Fibroblast of lung (primary cell): ENCODE data around the gene SMAD4. TPM values are rescaled to one million over a fixed set of nuclear protein-coding genes. Genes with fewer than 3 reads are reported as not detected.
"Not testable (repeated sequence)": the region's sequence is repeated elsewhere in the genome, so short reads cannot be mapped to it uniquely, and the experiment has no call there.

ENCODE experiments used
- DNase-seq, 2 donors: peaks; one replicate each; pipeline versions ENCODE4 v3.0.0 to v3.0.0-alpha.2; 2010; ENCODE audit warnings: low read depth in 2 of 2
- H2AFZ ChIP-seq: 2 replicates; pipeline ENCODE4 v1.5.1; 2012; ENCODE audit warnings: low read length, control low read depth, inconsistent platforms
- H3K27ac ChIP-seq: 2 replicates; pipeline ENCODE4 v1.5.1; 2011; ENCODE audit warnings: low read length, control low read depth; ENCODE audit not compliant: insufficient read depth
- H3K27me3 ChIP-seq: 2 replicates; pipeline ENCODE4 v1.5.1; 2011; ENCODE audit warnings: mild to moderate bottlenecking, low read length; ENCODE audit not compliant: control insufficient read depth, insufficient read depth
- H3K36me3 ChIP-seq: 2 replicates; pipeline ENCODE4 v1.5.1; 2011; ENCODE audit warnings: low read length; ENCODE audit not compliant: control insufficient read depth, insufficient read depth
- H3K4me1 ChIP-seq: 2 replicates; pipeline ENCODE4 v1.5.1; 2011; ENCODE audit warnings: low read length; ENCODE audit not compliant: control insufficient read depth, insufficient read depth; ENCODE audit errors: extremely low read depth
- H3K4me2 ChIP-seq: 2 replicates; pipeline ENCODE4 v1.5.1; 2011; ENCODE audit warnings: low read length, control low read depth; ENCODE audit not compliant: insufficient read depth; ENCODE audit errors: extremely low read depth
- H3K4me3 ChIP-seq, 4 experiments: fragments of 200-600 bp in 1 of 4; sonication (generic) in 1 of 4; replicated peaks in 1 of 4; 2 replicates each; pipeline ENCODE4 v1.5.1; 2011 to 2016; ENCODE audit warnings: low read length in 4 of 4, low read depth in 3 of 4, mild to moderate bottlenecking in 3 of 4, control low read depth in 2 of 4, inconsistent platforms in 1 of 4, mixed read lengths in 1 of 4; ENCODE audit not compliant: insufficient read depth in 1 of 4; ENCODE audit errors: control extremely low read depth in 1 of 4
- H3K79me2 ChIP-seq: 2 replicates; pipeline ENCODE4 v1.5.1; 2012; ENCODE audit warnings: mild to moderate bottlenecking, low read length, inconsistent platforms; ENCODE audit not compliant: control insufficient read depth, insufficient read depth
- H3K9ac ChIP-seq: 2 replicates; pipeline ENCODE4 v1.5.1; 2011; ENCODE audit warnings: mild to moderate bottlenecking, low read length, control low read depth; ENCODE audit not compliant: insufficient read depth
- H3K9me3 ChIP-seq: 2 replicates; pipeline ENCODE4 v1.5.1; 2012; ENCODE audit warnings: low read depth, low read length; ENCODE audit not compliant: control insufficient read depth, insufficient read depth
- H4K20me1 ChIP-seq: 2 replicates; pipeline ENCODE4 v1.5.1; 2011; ENCODE audit warnings: low read length; ENCODE audit not compliant: control insufficient read depth, insufficient read depth; ENCODE audit errors: extremely low read depth
- EZH2 ChIP-seq: IDR thresholded peaks from 2 replicates; pipeline ENCODE4 v1.5.1; 2012; ENCODE audit warnings: low read length, control low read depth, mild to moderate bottlenecking; ENCODE audit errors: missing control alignments
- polyA plus RNA-seq, 2 donors: library from polyadenylated mRNA; depleted of rRNA in 1 of 2; stranded (reverse) in 1 of 2; unstranded in 1 of 2; fragments of >200 nt; gene quantifications; 2 replicates each; pipeline ENCODE4 v1.2.1, GENCODE V29; 2011 to 2012; ENCODE audit warnings: missing spikeins in 1 of 2
- total RNA-seq: library from RNA; depleted of rRNA; stranded (reverse); fragments of >200 nt; gene quantifications from 2 replicates; pipeline ENCODE4 v1.2.1, GENCODE V29; 2014
- TF ChIP-seq, protein P1 (sequence below), 2 donors: IDR thresholded peaks in 1 of 2; conservative IDR thresholded peaks in 1 of 2; 1 replicate in 1 of 2; 2 replicates in 1 of 2; pipeline ENCODE4 v1.5.1; 2011 to 2012; ENCODE audit warnings: low read length in 2 of 2, control low read depth in 1 of 2, inconsistent platforms in 1 of 2, low read depth in 1 of 2, mild to moderate bottlenecking in 1 of 2

The SMAD4 gene
- total and polyA plus RNA-seq, 2 donors (not counting 1 experiment from before 2014, with no cell fraction given): 71.5 to 161 TPM

DNA sequence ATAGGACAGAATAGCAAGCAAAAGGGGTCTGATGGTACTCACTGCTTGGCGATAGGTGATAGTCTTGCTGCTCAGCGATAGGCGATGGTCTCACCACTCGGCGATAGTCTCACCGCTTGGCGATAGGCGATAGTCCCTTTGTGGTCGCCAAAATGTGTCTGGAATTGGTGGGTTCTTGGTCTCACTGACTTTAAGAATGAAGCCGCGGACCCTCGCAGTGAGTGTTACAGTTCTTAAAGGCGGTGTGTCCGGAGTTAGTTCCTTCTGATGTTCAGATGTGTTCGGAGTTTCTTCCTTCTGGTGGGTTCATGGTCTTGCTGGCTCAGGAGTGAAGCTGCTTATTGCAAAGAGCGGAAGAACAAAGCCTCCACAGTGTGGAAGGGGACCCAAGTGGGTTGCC is 90.0 kb downstream of the SMAD4 start:
- H3K9me3 ChIP-seq, H3K27ac ChIP-seq, H3K4me3 ChIP-seq, H3K9ac ChIP-seq, H3K79me2 ChIP-seq, H4K20me1 ChIP-seq, H3K4me1 ChIP-seq, H2AFZ ChIP-seq, H3K27me3 ChIP-seq, H3K36me3 ChIP-seq, H3K4me2 ChIP-seq, DNase-seq: not testable (repeated sequence)

DNA sequence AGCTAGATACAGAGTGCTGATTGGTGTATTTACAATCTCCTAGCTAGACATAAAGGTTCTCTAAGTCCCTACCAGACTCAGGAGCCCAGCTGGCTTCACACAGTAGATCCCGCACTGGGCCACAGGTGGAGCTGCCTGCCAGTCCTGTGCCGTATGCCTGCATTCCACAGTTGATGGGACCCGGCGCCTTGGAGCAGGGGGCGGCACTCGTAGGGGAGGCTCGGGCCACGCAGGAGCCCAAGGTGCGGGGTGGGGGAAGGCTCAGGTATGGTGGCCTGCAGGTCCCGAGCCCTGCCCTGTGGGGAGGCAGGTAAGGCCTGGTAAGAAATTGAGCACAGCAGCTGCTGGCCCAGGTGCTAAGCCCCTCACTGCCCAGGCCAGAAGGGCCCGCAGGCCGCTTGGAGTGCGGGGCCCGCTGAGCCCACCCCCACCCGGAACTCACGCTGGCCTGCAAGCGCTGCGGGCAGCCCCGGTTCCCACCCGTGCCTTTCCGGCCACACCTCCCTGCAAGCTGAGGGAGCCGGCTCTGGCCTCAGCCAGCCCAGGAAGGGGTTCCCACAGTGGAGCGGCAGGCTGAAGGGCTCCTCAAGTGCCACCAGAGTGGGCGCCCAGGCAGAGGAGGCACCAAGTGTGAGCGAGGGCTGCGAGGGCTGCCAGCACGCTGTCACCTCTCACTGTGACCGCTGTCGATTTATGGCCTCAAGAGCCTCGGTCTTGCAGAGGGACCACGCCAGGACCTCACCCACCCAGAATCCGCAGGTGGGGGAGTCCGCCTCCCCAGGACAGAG is 91.0 kb downstream of the SMAD4 start:
- H3K27me3 ChIP-seq: no peaks in the 10 kb centered on the region
- no peak overlapping the region for H3K27ac ChIP-seq
- H3K79me2 ChIP-seq: no peaks in the 10 kb centered on the region
- no peak overlapping the region for H2AFZ ChIP-seq
- no peaks in the 10 kb centered on the region for H3K9me3 ChIP-seq
- no peaks in the 10 kb centered on the region for H3K4me1 ChIP-seq
- no peak for TF ChIP-seq EZH2
- TF ChIP-seq, protein P1, sequence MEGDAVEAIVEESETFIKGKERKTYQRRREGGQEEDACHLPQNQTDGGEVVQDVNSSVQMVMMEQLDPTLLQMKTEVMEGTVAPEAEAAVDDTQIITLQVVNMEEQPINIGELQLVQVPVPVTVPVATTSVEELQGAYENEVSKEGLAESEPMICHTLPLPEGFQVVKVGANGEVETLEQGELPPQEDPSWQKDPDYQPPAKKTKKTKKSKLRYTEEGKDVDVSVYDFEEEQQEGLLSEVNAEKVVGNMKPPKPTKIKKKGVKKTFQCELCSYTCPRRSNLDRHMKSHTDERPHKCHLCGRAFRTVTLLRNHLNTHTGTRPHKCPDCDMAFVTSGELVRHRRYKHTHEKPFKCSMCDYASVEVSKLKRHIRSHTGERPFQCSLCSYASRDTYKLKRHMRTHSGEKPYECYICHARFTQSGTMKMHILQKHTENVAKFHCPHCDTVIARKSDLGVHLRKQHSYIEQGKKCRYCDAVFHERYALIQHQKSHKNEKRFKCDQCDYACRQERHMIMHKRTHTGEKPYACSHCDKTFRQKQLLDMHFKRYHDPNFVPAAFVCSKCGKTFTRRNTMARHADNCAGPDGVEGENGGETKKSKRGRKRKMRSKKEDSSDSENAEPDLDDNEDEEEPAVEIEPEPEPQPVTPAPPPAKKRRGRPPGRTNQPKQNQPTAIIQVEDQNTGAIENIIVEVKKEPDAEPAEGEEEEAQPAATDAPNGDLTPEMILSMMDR (conservative IDR thresholded peaks at IDR 0.05 in 1 of 2, IDR thresholded peaks at IDR 0.05 in 1 of 2; ENCODE audit: low read depth in 1 of 2, low read length in 2 of 2): no peak
- no peak overlapping the region for H3K4me3 ChIP-seq
- H3K36me3 ChIP-seq: no peaks in the 10 kb centered on the region
- DNase-seq: no peak
- H3K9ac ChIP-seq: no peak overlapping the region
- no peaks in the 10 kb centered on the region for H4K20me1 ChIP-seq
- H3K4me2 ChIP-seq: no peak overlapping the region

DNA sequence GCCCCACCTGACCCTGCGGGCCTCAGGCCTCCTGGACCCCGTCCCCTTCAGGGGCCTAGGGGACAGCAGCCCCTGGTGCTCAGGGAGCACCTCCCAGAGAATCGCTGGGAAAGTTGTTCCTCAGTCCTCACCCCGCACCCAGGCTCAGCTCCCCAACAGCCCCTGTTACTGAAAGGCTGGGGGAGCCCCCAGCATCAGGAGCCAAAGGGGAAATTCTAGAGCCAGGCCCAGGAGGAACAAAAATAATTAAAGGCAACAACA is 91.5 kb downstream of the SMAD4 start:
- Histone ChIP-seq H3K27me3 (no peaks in the 10 kb centered on the region), H3K27ac (no peak overlapping the region), H3K9ac (no peak overlapping the region), H3K36me3 (no peaks in the 10 kb centered on the region), H3K4me3 (no peak overlapping the region), H3K9me3 (no peaks in the 10 kb centered on the region), H4K20me1 (no peaks in the 10 kb centered on the region), H2AFZ (no peak overlapping the region), H3K4me2 (no peak overlapping the region), H3K79me2 (no peaks in the 10 kb centered on the region), H3K4me1 (no peaks in the 10 kb centered on the region)
- no peak for DNase-seq
- TF ChIP-seq, protein P1 (conservative IDR thresholded peaks at IDR 0.05 in 1 of 2, IDR thresholded peaks at IDR 0.05 in 1 of 2; ENCODE audit: low read depth in 1 of 2, low read length in 2 of 2): no peak
- TF ChIP-seq EZH2: no peak
